GM19035 (cell line): ENCODE results near the gene EXOC6.

Source experiments
- ATAC-seq: cut with Tn5 transposase; IDR thresholded peaks from one replicate; pipeline ENCODE4 v1.9.1; 2021; ENCODE audit not compliant: unreplicated experiment

The EXOC6 gene

GRCh38 chr10:92848441-92849233, at the start of gene EXOC6:
Gene EXOC6, plus strand, starts transcription at chr10:92848520. Its CDS starts 14 bp downstream, at chr10:92848534.
- ATAC-seq: peak; percentile 84

GRCh38 chr10:92799568-92799967, 48.8 kb upstream of the EXOC6 start:
- no peak for ATAC-seq

GRCh38 chr10:92800134-92800733, 48.1 kb upstream of the EXOC6 start:
- ATAC-seq: no peak

GRCh38 chr10:92801978-92802872, 46.1 kb upstream of the EXOC6 start:
- no peak for ATAC-seq

GRCh38 chr10:92809840-92810239, 38.5 kb upstream of the EXOC6 start:
- no peak for ATAC-seq

- no peak for ATAC-seq
Measured at GRCh38 chr10:92810934-92811532, 37.3 kb upstream of the EXOC6 start.

- no peak for ATAC-seq
Measured at GRCh38 chr10:92811986-92812385, 36.3 kb upstream of the EXOC6 start.

GRCh38 chr10:92813979-92814378, 34.3 kb upstream of the EXOC6 start:
- no peak for ATAC-seq

GRCh38 chr10:92814790-92815189, 33.5 kb upstream of the EXOC6 start:
- no peak for ATAC-seq

GRCh38 chr10:92816091-92816531, 32.2 kb upstream of the EXOC6 start:
- ATAC-seq: no peak

- no peak for ATAC-seq
Measured at GRCh38 chr10:92822060-92822634, 26.2 kb upstream of the EXOC6 start.

- ATAC-seq: no peak
Measured at GRCh38 chr10:92822964-92823363, 25.4 kb upstream of the EXOC6 start.

- no peak for ATAC-seq
Measured at GRCh38 chr10:92826061-92826460, 22.3 kb upstream of the EXOC6 start.

GRCh38 chr10:92826504-92826903, 21.8 kb upstream of the EXOC6 start:
- ATAC-seq: no peak

- no peak for ATAC-seq
Measured at GRCh38 chr10:92829042-92829785, 19.1 kb upstream of the EXOC6 start.

GRCh38 chr10:92829786-92830377, 18.4 kb upstream of the EXOC6 start:
- no peak for ATAC-seq

GRCh38 chr10:92830478-92831389, 17.6 kb upstream of the EXOC6 start:
- ATAC-seq: no peak

GRCh38 chr10:92832121-92832520, 16.2 kb upstream of the EXOC6 start:
- ATAC-seq: no peak
